Measurements from ENCODE around the gene MAP2K2. TPM values are rescaled to one million over a fixed set of nuclear protein-coding genes. Genes with fewer than 3 reads are reported as not detected.
"Not testable (repeated sequence)": the region's sequence is repeated elsewhere in the genome, so short reads cannot be mapped to it uniquely, and the experiment has no call there.

The MAP2K2 gene
- total RNA-seq, 2 donors from 2014 or later: 191 TPM

DNA sequence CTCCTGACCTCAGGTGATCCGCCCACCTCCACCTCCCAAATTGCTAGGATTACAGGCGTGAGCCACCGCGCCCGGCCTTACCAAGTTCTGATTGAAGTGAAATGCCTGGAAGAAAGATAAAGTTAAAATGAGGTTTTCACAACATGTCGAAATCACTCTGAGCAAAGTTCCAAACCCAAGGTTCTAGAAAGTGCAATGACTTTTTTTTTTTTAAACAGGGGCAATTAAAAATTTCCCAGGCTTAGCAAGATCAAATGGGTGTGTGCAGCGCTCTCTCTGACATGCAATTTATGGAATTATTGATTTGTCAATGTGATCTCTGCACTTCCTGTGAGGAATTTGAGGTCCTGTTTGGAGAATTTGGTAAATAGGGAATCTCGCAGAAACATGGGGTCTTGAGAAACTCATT is 12.8 kb upstream of the MAP2K2 start:
- Histone ChIP-seq H3K4me3 (ENCODE audit: low read length) (no peak overlapping the region), H3K27ac (ENCODE audit: low read depth, low read length) (no peak overlapping the region), H3K27me3 (ENCODE audit: control insufficient read depth, insufficient read depth, low read length, poor library complexity, severe bottlenecking) (no peaks in the 10 kb centered on the region), H3K9ac (ENCODE audit: extremely low read depth, low read length, poor library complexity, severe bottlenecking) (no peak overlapping the region), H3K36me3 (ENCODE audit: control insufficient read depth, insufficient read depth, low read length) (no peaks in the 10 kb centered on the region), H3K9me3 (ENCODE audit: control insufficient read depth, low read length) (no peaks in the 10 kb centered on the region), H3K4me1 (ENCODE audit: control insufficient read depth, insufficient read depth, low read length) (no peaks in the 10 kb centered on the region)
- Mint-ChIP-seq H3K27ac (no peak overlapping the region), H3K4me3 (no peak overlapping the region), H3K9me3 (no peaks in the 10 kb centered on the region), H3K4me1 (peaks cover 1% of the 10 kb centered on the region), H3K27me3 (ENCODE audit: insufficient read depth) (peaks cover 4% of the 10 kb centered on the region), H3K36me3 (ENCODE audit: low read depth) (no peaks in the 10 kb centered on the region)
- WGBS, 2 experiments (ENCODE audit: insufficient coverage in 1 of 2, insufficient read length in 1 of 2): 93 to 94% methylated on average over 7 to 8 of the region's 8 CpGs
- TF ChIP-seq, protein P1, sequence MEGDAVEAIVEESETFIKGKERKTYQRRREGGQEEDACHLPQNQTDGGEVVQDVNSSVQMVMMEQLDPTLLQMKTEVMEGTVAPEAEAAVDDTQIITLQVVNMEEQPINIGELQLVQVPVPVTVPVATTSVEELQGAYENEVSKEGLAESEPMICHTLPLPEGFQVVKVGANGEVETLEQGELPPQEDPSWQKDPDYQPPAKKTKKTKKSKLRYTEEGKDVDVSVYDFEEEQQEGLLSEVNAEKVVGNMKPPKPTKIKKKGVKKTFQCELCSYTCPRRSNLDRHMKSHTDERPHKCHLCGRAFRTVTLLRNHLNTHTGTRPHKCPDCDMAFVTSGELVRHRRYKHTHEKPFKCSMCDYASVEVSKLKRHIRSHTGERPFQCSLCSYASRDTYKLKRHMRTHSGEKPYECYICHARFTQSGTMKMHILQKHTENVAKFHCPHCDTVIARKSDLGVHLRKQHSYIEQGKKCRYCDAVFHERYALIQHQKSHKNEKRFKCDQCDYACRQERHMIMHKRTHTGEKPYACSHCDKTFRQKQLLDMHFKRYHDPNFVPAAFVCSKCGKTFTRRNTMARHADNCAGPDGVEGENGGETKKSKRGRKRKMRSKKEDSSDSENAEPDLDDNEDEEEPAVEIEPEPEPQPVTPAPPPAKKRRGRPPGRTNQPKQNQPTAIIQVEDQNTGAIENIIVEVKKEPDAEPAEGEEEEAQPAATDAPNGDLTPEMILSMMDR (conservative IDR thresholded peaks at IDR 0.05): no peak
- DNase-seq: no peak

GRCh38 chr19:4135386-4135785 is 11.5 kb upstream of the MAP2K2 start:
- not testable (repeated sequence) for H3K4me3 ChIP-seq (ENCODE audit: low read length); H3K4me1 ChIP-seq (ENCODE audit: control insufficient read depth, insufficient read depth, low read length); H3K36me3 Mint-ChIP-seq (ENCODE audit: low read depth); H3K36me3 ChIP-seq (ENCODE audit: control insufficient read depth, insufficient read depth, low read length); H3K9ac ChIP-seq (ENCODE audit: extremely low read depth, low read length, poor library complexity, severe bottlenecking); H3K27ac Mint-ChIP-seq; H3K9me3 ChIP-seq (ENCODE audit: control insufficient read depth, low read length); H3K27me3 Mint-ChIP-seq (ENCODE audit: insufficient read depth); H3K27ac ChIP-seq (ENCODE audit: low read depth, low read length); DNase-seq; H3K9me3 Mint-ChIP-seq; H3K4me1 Mint-ChIP-seq; H3K27me3 ChIP-seq (ENCODE audit: control insufficient read depth, insufficient read depth, low read length, poor library complexity, severe bottlenecking); H3K4me3 Mint-ChIP-seq
- 94 to 98% methylated on average over 9 of the region's 9 CpGs for WGBS, 2 experiments (ENCODE audit: insufficient coverage in 1 of 2, insufficient read length in 1 of 2)

- no peaks in the 10 kb centered on the region for H3K9me3 Mint-ChIP-seq
These were observed 10.4 kb upstream of the MAP2K2 start for GRCh38 chr19:4134351-4134750.

More at GRCh38 chr19:4134351-4134750, 10.4 kb upstream of the MAP2K2 start:
- Mint-ChIP-seq H3K4me1 (no peaks in the 10 kb centered on the region), H3K36me3 (ENCODE audit: low read depth) (no peaks in the 10 kb centered on the region), H3K4me3 (no peak overlapping the region), H3K27me3 (ENCODE audit: insufficient read depth) (peaks cover 4% of the 10 kb centered on the region), H3K27ac (no peak overlapping the region)
- H3K27ac ChIP-seq (ENCODE audit: low read depth, low read length): no peak overlapping the region
- 68 to 77% methylated on average over 6 of the region's 6 CpGs for WGBS, 2 experiments (ENCODE audit: insufficient coverage in 1 of 2, insufficient read length in 1 of 2)
- H3K9ac ChIP-seq (ENCODE audit: extremely low read depth, low read length, poor library complexity, severe bottlenecking): no peak overlapping the region
- TF ChIP-seq, protein P1 (conservative IDR thresholded peaks at IDR 0.05): no peak
- no peaks in the 10 kb centered on the region for H3K27me3 ChIP-seq (ENCODE audit: control insufficient read depth, insufficient read depth, low read length, poor library complexity, severe bottlenecking)
- no peaks in the 10 kb centered on the region for H3K4me1 ChIP-seq (ENCODE audit: control insufficient read depth, insufficient read depth, low read length)
- no peak overlapping the region for H3K4me3 ChIP-seq (ENCODE audit: low read length)
- no peak for DNase-seq
- no peaks in the 10 kb centered on the region for H3K36me3 ChIP-seq (ENCODE audit: control insufficient read depth, insufficient read depth, low read length)
- H3K9me3 ChIP-seq (ENCODE audit: control insufficient read depth, low read length): no peaks in the 10 kb centered on the region
